Large intestine (tissue), 3 donors: ENCODE measurements around the gene HIP1. TPM values are rescaled to one million over a fixed set of nuclear protein-coding genes. Genes with fewer than 3 reads are reported as not detected.
"Not testable (repeated sequence)": the region's sequence is repeated elsewhere in the genome, so short reads cannot be mapped to it uniquely, and the experiment has no call there.

Experiments used
- DNase-seq, 2 donors: peaks; one replicate each; pipeline versions ENCODE4 v3.0.0 to v3.0.0-alpha.2; 2013
- H3K27ac ChIP-seq: one replicate; pipeline ENCODE4 v1.5.1; 2013; ENCODE audit warnings: low read length
- H3K27me3 ChIP-seq: 2 replicates; pipeline ENCODE4 v1.6.1; 2013; ENCODE audit warnings: low read length; ENCODE audit not compliant: control insufficient read depth, insufficient read depth
- H3K36me3 ChIP-seq: 2 replicates; pipeline ENCODE4 v1.6.1; 2013; ENCODE audit warnings: low read length; ENCODE audit not compliant: control insufficient read depth, insufficient read depth
- H3K4me1 ChIP-seq: one replicate; pipeline ENCODE4 v1.6.1; 2013; ENCODE audit warnings: low read length; ENCODE audit not compliant: control insufficient read depth, insufficient read depth
- H3K4me3 ChIP-seq: one replicate; pipeline ENCODE4 v1.5.1; 2013; ENCODE audit warnings: low read length
- H3K9me3 ChIP-seq: one replicate; pipeline ENCODE4 v1.6.1; 2013; ENCODE audit warnings: mild to moderate bottlenecking, low read depth, low read length, moderate library complexity; ENCODE audit not compliant: control insufficient read depth
- WGBS: methylation state at CpG from one replicate; pipeline ENCODE4 v1.1.5; 2013; ENCODE audit warnings: low lambda C conversion rate; ENCODE audit not compliant: insufficient coverage; 5-methylcytosine and 5-hydroxymethylcytosine counted together
- polyA plus RNA-seq: library from polyadenylated mRNA; unstranded; fragments of 120-200 nt; gene quantifications from one replicate; pipeline ENCODE4 v1.2.1, GENCODE V29; 2013

Gene HIP1
- polyA plus RNA-seq, 1 donor = 5.9 TPM

DNA sequence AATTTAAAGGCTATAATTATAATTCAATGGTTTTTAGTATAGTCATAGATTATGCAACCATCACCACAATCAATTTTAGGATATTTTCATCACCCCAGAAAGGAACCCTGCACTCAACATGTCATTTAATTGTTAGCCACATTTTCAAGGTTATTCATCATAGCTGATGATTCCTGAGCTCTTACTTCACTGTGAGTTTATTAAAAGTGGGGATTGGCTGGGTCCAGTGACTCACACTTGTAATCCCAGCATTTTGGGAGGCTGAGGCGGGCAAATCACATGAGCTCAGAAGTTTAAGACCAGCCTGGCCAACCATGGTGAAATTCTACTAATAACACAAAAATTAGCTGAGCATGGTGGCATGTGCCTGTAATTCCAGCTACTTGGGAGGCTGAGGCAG is 32.5 kb upstream of the HIP1 start:
- DNase-seq = no peak
- Histone ChIP-seq H3K36me3 (no peaks in the 10 kb centered on the region), H3K27ac (no peak overlapping the region), H3K4me1 (no peaks in the 10 kb centered on the region), H3K4me3 (no peak overlapping the region), H3K27me3 (no peaks in the 10 kb centered on the region), H3K9me3 (no peaks in the 10 kb centered on the region)
- WGBS = no CpG with 5 or more reads among the region's 1 CpG

DNA sequence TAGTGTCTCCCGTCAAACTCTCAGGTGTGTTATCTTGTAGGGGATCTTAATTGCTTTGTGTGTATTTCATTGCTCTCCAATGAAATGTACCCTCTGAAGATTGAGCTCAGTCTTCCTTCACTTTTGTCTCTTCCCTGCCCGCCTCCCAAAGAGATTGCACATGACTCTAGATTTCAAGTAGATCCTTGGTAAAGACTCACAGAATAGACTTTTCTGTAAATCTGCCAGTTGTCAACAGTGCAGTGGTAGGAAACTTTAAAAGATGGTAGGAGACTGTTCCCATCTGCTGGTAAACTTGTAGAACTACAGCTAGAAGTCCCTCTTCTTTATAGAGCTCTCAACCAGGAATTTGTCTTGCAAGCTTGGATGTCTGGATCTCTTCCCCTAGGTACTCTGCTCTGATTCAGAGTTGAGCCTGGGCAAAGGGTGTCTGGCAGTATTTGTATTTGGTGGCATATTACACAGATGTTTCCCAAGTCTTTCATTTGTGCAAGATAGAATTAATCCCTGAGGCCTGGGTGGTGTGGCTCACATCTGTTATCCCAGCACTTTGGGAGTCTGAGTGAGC is 23.7 kb upstream of the HIP1 start:
- H3K36me3 ChIP-seq = no peaks in the 10 kb centered on the region
- DNase-seq = peak; percentile 21 to 35
- WGBS = no CpG with 5 or more reads among the region's 2 CpGs
- no peaks in the 10 kb centered on the region for H3K4me1 ChIP-seq
- no peaks in the 10 kb centered on the region for H3K27me3 ChIP-seq
- H3K9me3 ChIP-seq = no peaks in the 10 kb centered on the region
- H3K4me3 ChIP-seq = no peak overlapping the region
- H3K27ac ChIP-seq = no peak overlapping the region

DNA sequence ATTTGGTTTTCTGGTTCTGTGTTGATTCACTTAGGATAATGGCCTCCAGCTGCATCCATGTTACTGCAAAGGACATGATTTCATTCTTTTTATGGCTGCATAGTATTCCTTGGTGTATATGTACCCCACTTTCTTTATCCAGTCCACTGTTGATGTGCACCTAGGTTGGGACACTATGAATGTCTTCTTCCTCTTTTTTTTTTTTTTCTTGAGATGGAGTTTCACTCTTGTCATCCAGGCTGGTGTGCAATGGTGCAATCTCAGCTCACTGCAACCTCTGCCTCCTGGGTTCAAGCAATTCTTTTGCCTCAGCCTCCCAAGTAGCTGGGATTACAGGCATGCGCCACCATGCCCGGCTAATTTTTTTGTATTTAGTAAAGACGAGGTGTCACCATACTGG is 23.1 kb upstream of the HIP1 start:
- WGBS = no CpG with 5 or more reads among the region's 3 CpGs
- H3K9me3 ChIP-seq, H3K27me3 ChIP-seq, H3K4me3 ChIP-seq, H3K36me3 ChIP-seq, H3K4me1 ChIP-seq, H3K27ac ChIP-seq, DNase-seq: not testable (repeated sequence)

DNA sequence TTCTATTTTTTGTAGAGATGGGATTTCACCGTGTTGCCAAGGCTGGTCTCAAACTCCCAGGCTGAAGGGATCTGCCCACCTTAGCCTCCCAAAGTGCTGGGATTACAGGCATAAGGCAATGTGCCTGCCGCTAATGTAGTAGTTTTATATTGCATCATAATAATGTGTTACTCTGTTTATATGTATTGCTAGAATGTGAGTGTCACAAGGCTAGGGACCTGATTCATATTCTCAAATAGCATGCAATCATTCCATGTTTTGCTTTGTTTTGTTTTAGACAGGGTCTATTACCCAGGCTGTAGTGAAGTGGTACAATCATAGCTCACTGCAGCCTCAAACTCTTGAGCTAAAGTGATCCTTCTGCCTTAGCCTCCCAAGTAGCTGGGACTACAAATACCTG is 19.8 kb upstream of the HIP1 start:
- no peak for DNase-seq
- Histone ChIP-seq H3K9me3 (no peaks in the 10 kb centered on the region), H3K4me3 (no peak overlapping the region), H3K27ac (no peak overlapping the region), H3K36me3 (no peaks in the 10 kb centered on the region), H3K4me1 (no peaks in the 10 kb centered on the region), H3K27me3 (no peaks in the 10 kb centered on the region)
- WGBS = 100% methylated on average over 1 of the region's 2 CpGs

DNA sequence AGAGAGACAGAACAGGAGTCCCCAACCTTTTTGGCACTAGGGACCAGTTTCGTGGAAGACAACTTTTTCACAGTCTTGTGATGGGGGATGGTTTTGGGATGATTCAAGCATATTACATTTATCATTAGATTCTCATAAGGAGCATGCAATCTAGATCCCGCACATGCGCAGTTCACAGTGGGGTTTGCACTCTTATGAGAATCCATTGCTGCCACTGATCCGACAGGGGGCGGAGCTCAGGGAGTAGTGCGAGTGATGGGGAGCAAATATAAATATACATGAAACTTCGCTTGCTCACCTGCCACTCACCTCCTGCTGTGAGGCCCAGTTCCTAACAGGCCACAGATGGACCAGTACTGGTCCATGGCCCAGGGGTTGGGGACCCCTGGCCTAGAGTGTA is 19.1 kb upstream of the HIP1 start:
- H3K4me3 ChIP-seq = no peak overlapping the region
- no peaks in the 10 kb centered on the region for H3K27me3 ChIP-seq
- no peaks in the 10 kb centered on the region for H3K9me3 ChIP-seq
- no peaks in the 10 kb centered on the region for H3K4me1 ChIP-seq
- WGBS = no CpG with 5 or more reads among the region's 7 CpGs
- no peak overlapping the region for H3K27ac ChIP-seq
- no peak for DNase-seq
- no peaks in the 10 kb centered on the region for H3K36me3 ChIP-seq

DNA sequence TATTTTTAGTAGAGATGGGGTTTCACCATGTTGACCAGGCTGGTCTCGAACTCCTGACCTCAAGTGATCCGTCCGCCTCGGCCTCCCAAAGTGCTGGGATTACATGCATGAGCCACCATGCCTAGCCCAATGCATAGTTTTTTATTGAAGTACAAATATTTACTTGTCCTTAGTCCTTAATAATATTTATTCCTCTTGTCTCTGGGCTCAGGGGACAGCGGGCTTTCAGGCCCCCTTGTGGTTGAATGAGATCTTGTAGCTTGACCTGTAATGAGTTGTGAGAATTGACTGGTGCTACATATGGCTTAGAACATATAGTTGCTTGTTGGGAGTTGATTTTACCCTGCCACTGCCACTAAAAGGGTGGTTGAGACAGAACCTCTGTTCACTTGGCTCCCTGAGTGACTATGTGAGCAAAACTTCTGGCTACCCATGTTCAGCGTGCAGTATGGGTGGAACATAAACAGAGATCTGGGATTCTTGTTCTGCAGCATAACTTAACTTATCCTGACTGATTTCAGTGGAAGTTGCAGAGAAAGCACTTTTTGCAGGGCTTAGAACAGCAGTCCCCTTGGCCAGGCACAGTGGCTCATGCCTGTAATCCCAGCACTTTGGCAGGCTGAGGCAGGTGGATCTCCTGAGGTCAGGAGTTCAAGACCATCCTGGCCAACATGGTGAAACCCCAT is 18.4 kb upstream of the HIP1 start:
- DNase-seq = no peak
- no CpG with 5 or more reads among the region's 6 CpGs for WGBS
- Histone ChIP-seq H3K27me3 (no peaks in the 10 kb centered on the region), H3K27ac (no peak overlapping the region), H3K36me3 (no peaks in the 10 kb centered on the region), H3K9me3 (no peaks in the 10 kb centered on the region), H3K4me1 (no peaks in the 10 kb centered on the region), H3K4me3 (no peak overlapping the region)

DNA sequence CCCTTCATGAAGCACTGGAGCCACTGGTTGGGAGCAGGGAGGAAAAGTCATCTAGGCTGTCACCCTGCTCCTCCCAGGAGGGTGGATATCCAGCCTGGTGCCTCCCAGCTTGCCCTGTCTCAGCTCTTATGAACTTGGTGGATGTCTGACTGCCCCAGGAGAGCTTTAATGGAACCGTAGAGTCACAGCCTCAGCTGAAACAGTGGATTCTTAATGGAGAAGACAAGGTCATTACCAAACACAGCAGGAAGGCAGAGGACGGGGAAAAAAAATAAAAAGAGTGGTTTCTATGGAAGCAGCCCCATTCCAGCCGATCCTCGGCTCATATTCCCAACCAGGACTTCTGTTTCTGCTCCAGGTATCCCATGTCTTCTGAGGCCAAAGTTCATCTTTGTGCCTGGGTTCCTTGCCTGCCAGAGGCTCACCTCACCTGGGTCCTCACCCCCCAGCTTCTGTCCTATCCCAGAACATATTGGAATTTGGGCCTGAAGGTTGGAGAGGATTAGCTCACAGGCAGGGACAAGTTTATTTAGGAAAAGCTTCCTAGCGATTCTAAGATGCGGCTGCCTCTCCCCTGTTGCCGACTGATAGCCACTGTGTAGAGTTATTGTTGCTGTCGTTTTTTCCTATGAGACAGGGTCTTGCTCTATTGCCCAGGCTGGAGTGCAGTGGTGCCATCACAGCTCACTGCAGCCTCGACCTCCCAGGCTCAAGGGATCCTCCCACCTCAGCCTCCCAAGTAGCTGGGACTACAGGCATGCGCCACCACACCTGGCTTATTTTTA is 17.7 kb upstream of the HIP1 start:
- no peaks in the 10 kb centered on the region for H3K36me3 ChIP-seq
- H3K27ac ChIP-seq = no peak overlapping the region
- no CpG with 5 or more reads among the region's 10 CpGs for WGBS
- H3K4me1 ChIP-seq = no peaks in the 10 kb centered on the region
- H3K27me3 ChIP-seq = no peaks in the 10 kb centered on the region
- no peaks in the 10 kb centered on the region for H3K9me3 ChIP-seq
- no peak for DNase-seq
- no peak overlapping the region for H3K4me3 ChIP-seq

DNA sequence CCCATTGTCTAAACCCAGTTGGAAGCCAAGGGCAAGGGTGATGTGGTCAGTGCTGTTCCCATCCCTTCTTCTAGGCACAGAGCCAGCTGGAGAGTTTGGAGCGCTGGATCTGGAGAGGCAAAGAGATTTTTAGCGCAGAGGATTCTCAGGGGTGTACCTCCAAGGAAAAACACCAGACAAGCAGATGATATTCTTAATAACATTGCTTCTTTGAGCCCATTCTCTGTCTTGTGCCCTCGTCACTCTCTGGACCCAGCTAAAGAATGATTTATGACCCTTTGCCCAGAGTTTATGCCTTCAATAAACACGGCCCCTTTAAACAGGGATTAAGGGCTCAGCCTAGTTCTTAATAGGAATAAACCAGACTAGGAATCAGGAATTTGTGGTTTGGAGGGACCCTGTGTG is 4.7 kb upstream of the HIP1 start:
- peaks cover 2% of the 10 kb centered on the region for H3K4me1 ChIP-seq
- peaks cover 20% of the 10 kb centered on the region for H3K27me3 ChIP-seq
- H3K27ac ChIP-seq = no peak overlapping the region
- DNase-seq = no peak
- no peaks in the 10 kb centered on the region for H3K36me3 ChIP-seq
- no peaks in the 10 kb centered on the region for H3K9me3 ChIP-seq
- no peak overlapping the region for H3K4me3 ChIP-seq
- no CpG with 5 or more reads among the region's 4 CpGs for WGBS

DNA sequence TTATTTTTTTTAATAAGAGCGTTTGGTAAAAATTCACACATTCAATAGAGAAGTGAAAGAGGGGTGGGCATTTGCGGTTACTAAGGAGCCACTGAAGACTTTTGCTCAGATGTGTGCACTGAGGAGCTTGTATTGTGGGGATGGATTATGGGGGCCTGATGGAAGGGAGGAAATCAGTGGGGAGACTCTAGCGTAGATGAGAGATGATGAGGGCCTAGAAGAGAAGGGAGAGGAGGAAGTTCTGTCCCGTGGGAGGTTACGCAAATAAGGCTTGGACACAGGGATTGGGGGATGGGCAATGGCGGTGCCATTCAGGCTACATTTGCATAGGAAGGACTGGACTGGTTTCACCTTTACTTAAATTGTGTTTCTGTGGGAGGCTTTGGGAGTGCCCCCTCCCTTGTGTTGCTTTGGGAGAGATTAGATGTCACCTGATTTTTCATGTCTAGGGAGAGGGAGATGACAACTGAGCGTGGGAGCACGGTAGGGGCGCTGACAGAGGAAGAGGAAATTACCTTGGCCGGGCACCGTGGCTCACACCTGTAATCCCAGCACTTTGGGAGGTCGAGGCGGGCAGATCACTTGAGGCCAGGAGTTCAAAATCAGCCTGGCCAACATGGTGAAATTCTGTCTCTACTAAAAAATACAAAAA is 2.2 kb upstream of the HIP1 start:
- Histone ChIP-seq H3K36me3 (no peaks in the 10 kb centered on the region), H3K27ac (no peak overlapping the region), H3K9me3 (no peaks in the 10 kb centered on the region), H3K4me3 (no peak overlapping the region), H3K27me3 (peaks cover 44% of the 10 kb centered on the region), H3K4me1 (peaks cover 10% of the 10 kb centered on the region)
- peak in 1 of 2 donors; percentile 27 for DNase-seq
- WGBS = 80% methylated on average over 1 of the region's 13 CpGs

DNA sequence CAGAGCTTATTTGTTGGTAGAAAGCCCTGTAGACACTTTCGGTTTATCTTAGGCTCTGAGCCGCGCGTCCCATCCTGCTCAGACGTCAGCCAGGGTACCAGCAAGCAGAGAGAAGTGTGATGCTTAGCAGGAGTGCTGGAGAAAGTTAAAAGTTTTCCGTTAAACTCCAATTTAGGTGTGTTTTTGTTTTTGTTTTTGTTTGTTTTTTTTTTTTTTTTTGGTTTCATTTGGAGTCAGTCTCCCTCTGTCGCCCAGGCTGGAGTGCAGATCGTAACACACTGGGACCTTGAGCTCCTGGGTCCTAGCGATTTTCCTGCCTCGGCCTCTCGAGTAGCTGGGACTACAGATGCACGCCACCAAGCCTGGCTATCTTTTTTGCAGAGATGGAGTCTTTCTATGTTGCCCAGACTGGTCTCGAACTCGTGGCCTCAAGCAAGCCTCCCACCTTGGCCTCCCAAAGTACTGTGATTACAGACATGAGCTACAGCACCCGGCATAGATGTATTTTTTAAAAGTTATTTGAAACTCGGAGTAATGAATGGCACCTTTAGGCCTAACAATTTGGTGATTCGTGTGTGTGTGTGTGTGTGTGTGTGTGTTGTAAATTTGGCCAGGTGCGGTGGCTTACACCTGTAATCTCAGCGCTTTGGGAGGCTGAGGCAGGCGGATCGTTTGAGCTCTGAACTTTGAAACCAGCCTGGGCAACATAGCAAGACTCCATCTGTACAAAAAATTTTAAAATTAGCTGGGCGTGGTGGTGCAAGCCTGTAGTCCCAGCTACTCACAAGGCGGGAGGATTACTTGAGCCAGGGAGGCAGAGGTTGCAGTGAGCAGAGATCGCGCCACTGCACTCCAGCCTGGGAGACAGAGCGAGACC is 1.3 kb upstream of the HIP1 start:
- Histone ChIP-seq H3K27ac (no peak overlapping the region), H3K4me3 (peak overlapping the region; percentile 50), H3K9me3 (no peaks in the 10 kb centered on the region), H3K27me3 (peaks cover 44% of the 10 kb centered on the region), H3K36me3 (no peaks in the 10 kb centered on the region), H3K4me1 (peaks cover 10% of the 10 kb centered on the region)
- DNase-seq = no peak
- no CpG with 5 or more reads among the region's 26 CpGs for WGBS
